C4-2B (cell line): ENCODE results near the gene ZNF417.

Source experiments
- ZFX ChIP-seq: fragments of 450-650 bp; IDR thresholded peaks from 2 replicates; pipeline ENCODE4 v1.6.1; 2017
- TF ChIP-seq, protein P1 (sequence below): fragments of 450-650 bp; conservative IDR thresholded peaks from 2 replicates; pipeline ENCODE4 v1.5.1; 2017; ENCODE audit warnings: mild to moderate bottlenecking

DNA sequence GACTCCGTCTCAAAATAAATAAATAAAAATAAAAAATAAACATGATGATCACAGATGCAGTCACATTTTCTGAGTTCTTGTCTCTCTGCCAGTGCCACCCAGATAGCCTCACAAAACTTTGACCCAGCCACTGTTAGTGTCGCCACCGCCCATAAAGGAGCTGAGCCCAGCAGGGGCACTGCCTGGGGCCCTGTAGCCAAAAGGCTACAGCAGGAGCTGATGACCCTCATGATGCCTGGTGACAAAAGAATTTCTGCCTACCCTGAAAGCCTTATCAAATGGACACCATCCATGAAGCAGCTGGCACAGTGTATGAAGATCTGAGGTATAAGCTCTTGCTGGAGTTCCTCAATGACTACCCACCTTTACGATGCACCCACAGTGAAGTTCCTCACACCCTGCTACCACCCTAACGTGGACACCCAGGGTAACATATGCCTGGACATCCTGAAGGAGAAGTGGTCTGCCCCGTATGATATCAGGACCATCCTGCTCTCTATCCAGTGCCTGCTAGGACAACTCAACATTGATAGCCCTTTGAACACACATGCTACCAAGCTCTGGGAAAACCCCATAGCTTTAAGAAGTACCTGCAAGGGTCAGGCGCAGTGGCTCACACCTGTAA lies 48.4 kb downstream of the ZNF417 start:
- TF ChIP-seq, protein P1, sequence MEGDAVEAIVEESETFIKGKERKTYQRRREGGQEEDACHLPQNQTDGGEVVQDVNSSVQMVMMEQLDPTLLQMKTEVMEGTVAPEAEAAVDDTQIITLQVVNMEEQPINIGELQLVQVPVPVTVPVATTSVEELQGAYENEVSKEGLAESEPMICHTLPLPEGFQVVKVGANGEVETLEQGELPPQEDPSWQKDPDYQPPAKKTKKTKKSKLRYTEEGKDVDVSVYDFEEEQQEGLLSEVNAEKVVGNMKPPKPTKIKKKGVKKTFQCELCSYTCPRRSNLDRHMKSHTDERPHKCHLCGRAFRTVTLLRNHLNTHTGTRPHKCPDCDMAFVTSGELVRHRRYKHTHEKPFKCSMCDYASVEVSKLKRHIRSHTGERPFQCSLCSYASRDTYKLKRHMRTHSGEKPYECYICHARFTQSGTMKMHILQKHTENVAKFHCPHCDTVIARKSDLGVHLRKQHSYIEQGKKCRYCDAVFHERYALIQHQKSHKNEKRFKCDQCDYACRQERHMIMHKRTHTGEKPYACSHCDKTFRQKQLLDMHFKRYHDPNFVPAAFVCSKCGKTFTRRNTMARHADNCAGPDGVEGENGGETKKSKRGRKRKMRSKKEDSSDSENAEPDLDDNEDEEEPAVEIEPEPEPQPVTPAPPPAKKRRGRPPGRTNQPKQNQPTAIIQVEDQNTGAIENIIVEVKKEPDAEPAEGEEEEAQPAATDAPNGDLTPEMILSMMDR = no peak
- no peak for TF ChIP-seq ZFX
